DND-41 (cell line): Measurements from ENCODE around the gene PHTF1.

Experiments used
- ATAC-seq: fragments of 200-7000 bp; cut with Tn5 transposase; 3 replicates; pipeline ENCODE4 v1.9.1; 2021; ENCODE audit warnings: low read depth; ENCODE audit not compliant: insufficient read depth
- DNase-seq: peaks from one replicate; pipeline ENCODE4 v3.0.0-alpha.2; 2020
- H2AFZ ChIP-seq: 2 replicates; pipeline ENCODE4 v1.6.0; 2012; ENCODE audit warnings: low read depth, low read length
- H3K27ac ChIP-seq: 2 replicates; pipeline ENCODE4 v1.5.1; 2012; ENCODE audit warnings: low read length, inconsistent platforms
- H3K27me3 ChIP-seq: fragments of 200-600 bp; sonication (generic); 2 replicates; pipeline ENCODE4 v1.6.0; 2012; ENCODE audit warnings: low read length, mild to moderate bottlenecking, inconsistent platforms; ENCODE audit not compliant: insufficient read depth, poor library complexity
- H3K36me3 ChIP-seq: 2 replicates; pipeline ENCODE4 v1.5.1; 2012; ENCODE audit warnings: low read length, inconsistent platforms; ENCODE audit not compliant: insufficient read depth
- H3K4me1 ChIP-seq: 2 replicates; pipeline ENCODE4 v1.5.1; 2012; ENCODE audit warnings: mild to moderate bottlenecking, low read length; ENCODE audit not compliant: insufficient read depth
- H3K4me2 ChIP-seq: 2 replicates; pipeline ENCODE4 v1.6.0; 2012; ENCODE audit warnings: mild to moderate bottlenecking, moderate library complexity, low read length, inconsistent platforms; ENCODE audit not compliant: insufficient read depth
- H3K4me3 ChIP-seq, 2 experiments: fragments of 200-600 bp in 1 of 2; shearing (Covaris generic) in 1 of 2; 2 replicates each; pipeline ENCODE4 v1.5.1; 2012 to 2016; ENCODE audit warnings: inconsistent platforms in 2 of 2, low read length in 2 of 2, mild to moderate bottlenecking in 2 of 2, low read depth in 1 of 2, moderate library complexity in 1 of 2
- H3K79me2 ChIP-seq: 2 replicates; pipeline ENCODE4 v1.6.0; 2012; ENCODE audit warnings: low read length, inconsistent platforms; ENCODE audit not compliant: insufficient read depth
- H3K9ac ChIP-seq: 2 replicates; pipeline ENCODE4 v1.6.0; 2012; ENCODE audit warnings: low read depth, mild to moderate bottlenecking, inconsistent platforms, low read length, moderate library complexity
- H3K9me3 ChIP-seq: 2 replicates; pipeline ENCODE4 v1.5.1; 2012; ENCODE audit warnings: low read length, moderate library complexity, mild to moderate bottlenecking, inconsistent platforms; ENCODE audit not compliant: insufficient read depth, severe bottlenecking
- H4K20me1 ChIP-seq: 2 replicates; pipeline ENCODE4 v1.6.0; 2012; ENCODE audit warnings: low read length; ENCODE audit not compliant: insufficient read depth
- EZH2 ChIP-seq: IDR thresholded peaks from 3 replicates; pipeline ENCODE4 v1.6.1; 2012; ENCODE audit warnings: borderline replicate concordance, low read depth, mild to moderate bottlenecking, moderate library complexity, low read length, inconsistent platforms; ENCODE audit not compliant: severe bottlenecking
- TF ChIP-seq, protein P1 (sequence below): IDR thresholded peaks from 2 replicates; pipeline ENCODE4 v1.5.1; 2012; ENCODE audit warnings: borderline replicate concordance, low read length, moderate library complexity, mild to moderate bottlenecking; ENCODE audit not compliant: poor library complexity, severe bottlenecking; ENCODE audit errors: extremely low read depth

The PHTF1 gene

GRCh38 chr1:113784104-113784779 lies 25.0 kb upstream of the PHTF1 start:
- no peaks in the 10 kb centered on the region for H3K9me3 ChIP-seq
- H3K4me3 ChIP-seq = peak overlapping the region in 1 of 2 experiments; percentile 33; a peak in 2 of 4 replicates
- peak overlapping the region; percentile 74 for H3K27ac ChIP-seq
- no peaks in the 10 kb centered on the region for H3K27me3 ChIP-seq
- DNase-seq (no peak), ATAC-seq (peak; percentile 53)
- peaks cover 90% of the 10 kb centered on the region for H3K79me2 ChIP-seq
- no peak overlapping the region for H2AFZ ChIP-seq
- H3K4me2 ChIP-seq = peak overlapping the region; percentile 60
- peaks cover 11% of the 10 kb centered on the region for H3K36me3 ChIP-seq
- no peak for TF ChIP-seq EZH2
- TF ChIP-seq, protein P1, sequence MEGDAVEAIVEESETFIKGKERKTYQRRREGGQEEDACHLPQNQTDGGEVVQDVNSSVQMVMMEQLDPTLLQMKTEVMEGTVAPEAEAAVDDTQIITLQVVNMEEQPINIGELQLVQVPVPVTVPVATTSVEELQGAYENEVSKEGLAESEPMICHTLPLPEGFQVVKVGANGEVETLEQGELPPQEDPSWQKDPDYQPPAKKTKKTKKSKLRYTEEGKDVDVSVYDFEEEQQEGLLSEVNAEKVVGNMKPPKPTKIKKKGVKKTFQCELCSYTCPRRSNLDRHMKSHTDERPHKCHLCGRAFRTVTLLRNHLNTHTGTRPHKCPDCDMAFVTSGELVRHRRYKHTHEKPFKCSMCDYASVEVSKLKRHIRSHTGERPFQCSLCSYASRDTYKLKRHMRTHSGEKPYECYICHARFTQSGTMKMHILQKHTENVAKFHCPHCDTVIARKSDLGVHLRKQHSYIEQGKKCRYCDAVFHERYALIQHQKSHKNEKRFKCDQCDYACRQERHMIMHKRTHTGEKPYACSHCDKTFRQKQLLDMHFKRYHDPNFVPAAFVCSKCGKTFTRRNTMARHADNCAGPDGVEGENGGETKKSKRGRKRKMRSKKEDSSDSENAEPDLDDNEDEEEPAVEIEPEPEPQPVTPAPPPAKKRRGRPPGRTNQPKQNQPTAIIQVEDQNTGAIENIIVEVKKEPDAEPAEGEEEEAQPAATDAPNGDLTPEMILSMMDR = no peak
- H3K4me1 ChIP-seq = peaks cover 80% of the 10 kb centered on the region
- peak overlapping the region; percentile 32 for H3K9ac ChIP-seq
- peaks cover 13% of the 10 kb centered on the region for H4K20me1 ChIP-seq

GRCh38 chr1:113783254-113784103 lies 24.2 kb upstream of the PHTF1 start:
- peaks cover 90% of the 10 kb centered on the region for H3K79me2 ChIP-seq
- peak; percentile 96 for ATAC-seq
- peaks cover 8% of the 10 kb centered on the region for H4K20me1 ChIP-seq
- H3K9ac ChIP-seq = peak overlapping the region; percentile 32
- H3K4me2 ChIP-seq = peak overlapping the region; percentile 60
- peak; percentile 73 for DNase-seq
- H3K36me3 ChIP-seq = peaks cover 5% of the 10 kb centered on the region; the same call in 1 of the 2 replicates
- H3K4me1 ChIP-seq = peaks cover 80% of the 10 kb centered on the region
- no peaks in the 10 kb centered on the region for H3K27me3 ChIP-seq
- H3K27ac ChIP-seq = peak overlapping the region; percentile 74
- no peaks in the 10 kb centered on the region for H3K9me3 ChIP-seq
- no peak overlapping the region for H2AFZ ChIP-seq
- peak overlapping the region in 1 of 2 experiments; percentile 33; a peak in 1 of 4 replicates for H3K4me3 ChIP-seq
- TF ChIP-seq EZH2 = no peak
- TF ChIP-seq, protein P1 = no peak

DNA sequence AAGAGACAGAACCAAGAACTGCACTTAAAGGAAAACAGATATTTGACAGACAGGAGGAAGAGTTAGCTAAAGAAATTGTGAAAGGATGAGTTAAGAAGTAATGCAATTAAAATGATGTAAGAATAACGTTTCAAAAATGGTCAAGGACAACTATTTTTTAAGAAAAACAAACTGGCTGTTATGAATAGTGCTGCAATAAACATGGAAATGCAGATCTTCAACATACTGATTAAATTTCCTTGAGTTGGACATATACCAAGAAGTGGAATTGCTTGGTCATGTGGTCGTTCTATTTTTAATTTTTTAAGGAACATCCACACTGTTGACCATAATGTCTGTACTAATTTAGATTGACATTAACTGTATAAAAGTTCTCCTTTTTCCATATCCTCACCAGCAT lies 23.1 kb upstream of the PHTF1 start:
- no peak for ATAC-seq
- Histone ChIP-seq H3K9me3 (no peaks in the 10 kb centered on the region), H3K36me3 (peaks cover 8% of the 10 kb centered on the region), H2AFZ (no peak overlapping the region), H3K79me2 (peaks cover 90% of the 10 kb centered on the region), H3K4me1 (peaks cover 77% of the 10 kb centered on the region), H3K27me3 (no peaks in the 10 kb centered on the region), H3K4me3 (no peak overlapping the region), H4K20me1 (peaks cover 7% of the 10 kb centered on the region), H3K9ac (no peak overlapping the region), H3K27ac (peak overlapping the region; percentile 74), H3K4me2 (peak overlapping the region; percentile 8; the same call in 1 of the 2 replicates)
- no peak for TF ChIP-seq EZH2
- TF ChIP-seq, protein P1 = no peak
- DNase-seq = no peak
